GM21423 (cell line): ENCODE results near the gene LRSAM1.

Experiments used
- ATAC-seq: cut with Tn5 transposase; IDR thresholded peaks from one replicate; pipeline ENCODE4 v1.9.1; 2021; ENCODE audit warnings: mild to moderate bottlenecking, moderate library complexity; ENCODE audit not compliant: unreplicated experiment

The LRSAM1 gene

DNA sequence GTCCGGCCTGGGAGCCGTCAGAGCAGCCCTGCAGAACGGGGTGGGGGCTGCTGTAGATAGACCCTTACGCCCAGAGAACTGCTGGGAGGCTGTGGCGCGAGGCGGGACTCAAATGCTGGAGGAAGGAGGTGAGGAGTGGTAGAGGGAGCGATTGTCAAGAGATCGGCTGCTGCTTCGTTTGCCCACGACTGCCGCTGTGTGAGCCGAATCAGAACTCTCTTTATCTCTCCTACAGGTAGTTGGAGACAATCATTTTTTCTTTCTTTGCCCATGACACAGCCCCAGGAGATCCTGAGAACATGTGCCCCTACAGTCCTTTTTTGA is 26.7 kb upstream of the LRSAM1 start:
- no peak for ATAC-seq

DNA sequence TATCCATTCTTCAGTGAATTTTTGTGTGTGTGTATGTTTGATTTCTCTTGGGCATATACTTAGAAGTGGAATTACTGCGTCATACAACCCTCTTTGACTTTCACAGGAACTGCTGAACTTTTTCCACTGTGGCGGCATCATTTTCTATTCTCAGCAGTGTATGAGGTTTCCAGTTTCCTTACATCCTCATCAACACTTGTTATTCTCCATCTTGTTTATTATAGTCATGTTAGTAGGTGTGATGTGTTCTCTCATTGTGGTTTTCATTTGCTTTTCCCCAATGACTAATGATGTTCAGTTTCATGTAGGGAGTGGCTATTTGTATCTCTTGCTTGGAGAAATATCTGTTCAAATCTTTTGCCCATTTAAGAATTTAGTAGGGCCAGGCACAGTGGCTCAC is 24.6 kb upstream of the LRSAM1 start:
- no peak for ATAC-seq

DNA sequence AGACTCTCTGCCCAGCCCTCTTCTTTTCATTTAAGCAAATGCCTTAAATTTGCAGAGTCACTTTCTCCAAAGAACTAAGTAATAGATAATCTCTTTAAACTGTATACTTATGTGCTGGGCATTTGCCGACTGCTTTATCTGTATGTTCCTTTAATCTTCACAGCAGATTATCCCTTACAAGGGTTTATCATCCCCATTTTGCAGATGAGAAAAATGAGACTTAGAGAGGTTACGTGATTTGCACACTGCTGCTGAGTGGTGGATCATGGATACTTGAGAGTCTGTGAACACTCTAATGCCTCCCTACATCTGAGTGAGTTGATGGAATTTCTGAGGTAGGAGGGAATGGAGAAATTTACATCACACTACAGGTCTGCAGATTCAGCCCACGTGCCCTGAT is 23.0 kb upstream of the LRSAM1 start:
- no peak for ATAC-seq

- ATAC-seq, result no peak
Observed at GRCh38 chr9:127430415-127430814, 20.9 kb upstream of the LRSAM1 start.

DNA sequence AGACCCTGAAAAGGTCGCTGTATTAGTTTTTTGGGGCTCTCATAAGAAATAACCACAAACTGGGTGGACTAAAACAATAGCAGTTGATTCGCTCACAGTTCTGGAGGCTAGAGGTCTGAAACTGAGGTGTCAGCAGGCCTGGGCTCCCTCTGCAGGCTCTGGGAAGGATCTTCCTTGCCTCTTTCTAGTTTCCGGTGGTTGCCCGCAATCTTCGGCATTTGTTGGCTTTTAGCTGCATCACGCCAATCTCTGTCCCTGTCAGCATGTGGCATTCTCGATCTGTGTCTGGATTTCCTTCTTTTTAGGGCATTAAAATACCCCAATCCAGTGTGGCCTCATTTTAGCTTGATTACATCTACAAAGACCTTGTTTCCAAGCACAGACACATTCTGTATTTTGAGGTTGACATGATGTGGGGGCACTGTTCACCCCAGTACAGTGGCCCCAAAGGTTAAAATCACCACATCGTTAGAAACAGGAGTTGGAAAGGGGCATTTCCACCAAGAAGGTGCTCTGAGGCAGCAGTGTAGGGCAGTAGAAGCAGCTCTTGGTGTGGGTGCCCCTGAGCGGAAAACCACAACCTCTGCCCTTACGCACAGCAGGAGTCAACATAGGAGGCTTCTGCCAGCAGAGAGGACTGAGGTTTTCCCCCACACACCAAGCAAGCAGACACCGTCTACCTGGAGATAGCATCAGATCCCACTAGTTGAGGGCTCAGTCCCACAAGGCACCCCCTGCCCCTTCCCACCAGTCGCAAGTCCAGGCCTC is 13.6 kb upstream of the LRSAM1 start:
- no peak for ATAC-seq

DNA sequence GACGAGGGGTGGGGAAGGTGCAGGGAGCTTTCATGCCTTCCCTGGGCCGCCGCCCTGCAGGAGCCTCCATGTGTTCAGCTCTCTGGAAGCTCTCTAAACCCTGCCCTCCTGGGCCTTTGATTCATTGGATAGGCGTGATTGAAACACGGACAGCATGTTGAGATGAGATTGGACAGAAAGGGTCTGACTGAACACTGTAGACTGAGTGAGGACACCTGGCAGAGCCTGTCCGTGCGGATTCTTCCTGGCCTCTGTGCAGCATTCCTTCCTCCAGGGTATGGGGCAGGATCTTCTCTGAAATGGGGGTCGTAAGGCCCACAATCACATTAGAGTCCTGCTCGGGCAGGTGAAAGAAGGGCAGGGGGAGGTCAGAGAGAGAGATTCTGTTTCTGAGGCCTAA is 12.9 kb upstream of the LRSAM1 start:
- ATAC-seq, result no peak

GRCh38 chr9:127444283-127444920 is 6.9 kb upstream of the LRSAM1 start:
- no peak for ATAC-seq

- no peak for ATAC-seq
Observed at GRCh38 chr9:127444921-127445850, 6.1 kb upstream of the LRSAM1 start.

- no peak for ATAC-seq
Observed at GRCh38 chr9:127445851-127446712, 5.2 kb upstream of the LRSAM1 start.

- ATAC-seq, result no peak
Observed at GRCh38 chr9:127446713-127447415, 4.4 kb upstream of the LRSAM1 start.

GRCh38 chr9:127447416-127448111 is 3.7 kb upstream of the LRSAM1 start:
- ATAC-seq, result no peak

DNA sequence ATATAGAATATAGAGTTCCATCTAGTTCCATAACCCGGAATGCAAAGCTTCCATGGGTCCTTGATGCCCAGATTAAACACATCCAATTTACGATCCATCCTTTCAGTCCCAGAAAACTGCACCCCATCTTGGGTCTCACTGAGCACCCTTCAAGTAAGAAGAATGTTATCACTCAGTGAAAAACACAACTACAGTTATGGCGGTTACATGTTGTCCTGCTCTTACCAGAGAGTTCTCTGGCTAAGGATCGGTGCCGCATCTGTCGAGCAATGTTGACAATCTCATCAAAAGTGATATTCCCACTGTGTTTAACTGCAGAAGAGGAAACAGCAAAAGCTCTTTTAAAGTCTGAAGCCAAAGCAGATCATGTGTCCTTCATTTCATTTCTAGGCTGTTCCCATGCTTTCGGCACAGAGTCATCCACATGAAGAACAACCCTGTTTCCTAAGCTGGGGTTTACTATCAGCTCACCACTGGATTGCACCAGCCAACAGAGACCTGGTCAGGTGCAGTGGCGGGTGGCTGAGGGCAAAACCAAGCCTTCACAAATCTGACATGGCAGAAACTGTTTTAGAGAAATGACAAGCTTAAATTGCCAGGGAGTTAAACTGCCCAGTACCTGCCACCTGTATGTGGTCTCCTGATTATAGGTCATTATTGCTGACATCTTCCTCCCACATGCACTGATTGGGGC is 3.1 kb upstream of the LRSAM1 start:
- no peak for ATAC-seq

DNA sequence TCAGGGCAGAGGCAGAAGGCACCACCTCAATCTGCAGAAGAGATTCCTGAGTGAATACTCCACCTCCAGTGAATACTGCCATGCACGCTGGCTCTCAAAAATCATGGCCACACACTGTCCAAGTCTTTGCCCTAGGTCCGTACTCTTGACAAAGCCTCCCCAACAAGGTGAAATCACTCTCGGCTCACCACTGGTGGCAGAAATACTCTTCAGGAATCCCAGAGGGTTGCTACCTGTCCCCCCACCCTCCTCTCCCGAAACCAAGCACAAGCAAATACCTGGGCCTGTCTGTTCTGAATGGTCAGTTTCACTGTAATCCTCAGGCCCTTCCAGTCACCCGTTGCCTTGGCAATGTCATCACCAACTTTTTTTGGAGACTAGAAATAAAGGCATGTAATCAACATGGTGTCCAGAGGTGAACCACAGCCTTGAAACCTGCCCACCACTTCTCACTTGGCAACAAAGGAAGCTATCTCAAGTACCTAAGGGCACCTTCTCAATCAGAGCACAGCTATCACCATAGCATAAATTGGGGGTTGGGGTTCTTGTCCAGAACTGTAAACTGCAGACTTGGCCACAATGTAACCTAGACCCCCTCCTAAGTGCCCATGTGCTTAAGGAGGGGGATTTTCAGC is 1.9 kb upstream of the LRSAM1 start:
- no peak for ATAC-seq

DNA sequence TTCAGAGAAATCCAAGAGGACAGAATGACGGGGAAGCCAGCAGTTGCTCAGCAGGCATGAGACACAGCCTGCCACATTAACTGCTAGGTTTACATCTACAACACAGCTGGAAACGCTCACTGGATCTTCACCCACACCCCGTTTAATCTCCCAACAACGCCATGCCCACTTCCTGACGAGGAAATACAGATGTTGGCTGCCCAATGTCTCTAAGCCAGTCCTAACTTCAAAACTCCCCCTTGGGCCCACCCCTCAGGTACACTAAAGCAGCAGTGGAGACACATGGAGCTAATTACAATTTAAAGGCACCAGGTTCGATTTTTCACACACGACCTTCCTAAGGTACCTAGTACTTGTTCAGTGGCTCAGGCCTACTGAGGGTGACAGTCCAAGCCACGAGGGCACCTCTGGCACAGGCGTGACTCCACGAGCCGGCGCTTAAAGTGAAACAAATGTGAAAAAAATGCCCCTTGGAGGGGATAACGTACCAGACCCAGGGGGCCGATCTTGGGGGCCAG is 1.0 kb upstream of the LRSAM1 start:
- ATAC-seq, result no peak

DNA sequence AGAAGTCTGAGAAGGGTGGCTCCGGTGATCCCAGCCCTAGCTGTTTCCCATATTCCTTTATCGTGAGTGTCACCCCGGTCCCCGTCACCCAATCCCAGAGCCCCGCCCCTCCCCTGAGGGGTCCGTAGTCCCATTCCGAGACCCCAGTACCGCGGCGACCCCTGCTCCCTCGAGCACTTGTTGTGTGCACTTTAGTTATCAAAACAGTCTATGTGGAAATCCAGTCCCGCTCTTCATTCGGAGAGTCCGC is 223 bp downstream of the LRSAM1 start:
- ATAC-seq, result no peak

- no peak for ATAC-seq
Observed at GRCh38 chr9:127451858-127452656, 747 bp downstream of the LRSAM1 start.

DNA sequence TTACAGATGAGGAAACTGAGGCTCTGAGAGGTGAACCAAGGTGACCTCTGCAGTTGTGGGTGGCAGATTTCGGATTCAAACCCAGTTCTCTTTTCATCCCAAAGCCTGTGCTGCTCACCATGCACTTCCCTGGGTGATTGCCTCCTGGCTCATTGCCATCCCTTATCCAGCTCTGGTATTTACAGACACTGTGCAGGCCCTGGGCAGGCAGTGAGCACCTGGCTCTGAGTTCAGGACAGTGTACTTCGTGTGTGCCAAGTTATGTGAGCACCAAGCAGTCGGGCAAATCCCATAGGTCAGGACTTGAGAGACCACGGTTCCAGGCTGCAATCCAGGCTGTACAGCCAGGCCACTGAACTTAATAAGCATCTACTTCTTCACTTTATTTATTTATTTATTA is 1.4 kb downstream of the LRSAM1 start:
- no peak for ATAC-seq
